Gastrocnemius medialis (tissue), 4 donors: ENCODE results near the gene FH. TPM values are rescaled to one million over a fixed set of nuclear protein-coding genes. Genes with fewer than 3 reads are reported as not detected.

Experiments used
- ATAC-seq, 2 donors: fragments of 150-250 bp; one replicate each; pipeline ENCODE4 v1.9.1; 2016
- DNase-seq, 2 donors: peaks; one replicate each; pipeline ENCODE4 v3.0.0-alpha.2; 2019
- H3K27ac ChIP-seq, 4 donors: fragments of 200-600 bp; sonication (generic); 1 replicate in 1 of 4; 2 replicates in 3 of 4; pipeline ENCODE4 v1.5.1; 2016 to 2018; ENCODE audit warnings: mild to moderate bottlenecking in 2 of 4, moderate library complexity in 1 of 4
- H3K27me3 ChIP-seq, 3 donors: fragments of 200-600 bp; sonication (generic) in 2 of 3; 1 replicate in 1 of 3; 2 replicates in 2 of 3; pipeline versions ENCODE4 v1.5.1 to v1.6.0; 2016 to 2019; ENCODE audit warnings: mild to moderate bottlenecking in 1 of 3, moderate library complexity in 1 of 3
- H3K36me3 ChIP-seq, 2 donors: fragments of 200-600 bp; sonication (generic) in 1 of 2; one replicate each; pipeline ENCODE4 v1.5.1; 2017 to 2018
- H3K4me1 ChIP-seq, 2 donors: fragments of 200-600 bp; sonication (generic) in 1 of 2; one replicate each; pipeline ENCODE4 v1.5.1; 2016 to 2017; ENCODE audit warnings: mild to moderate bottlenecking in 2 of 2
- H3K4me3 ChIP-seq, 4 donors: fragments of 200-600 bp; sonication (generic) in 3 of 4; 1 replicate in 1 of 4; 2 replicates in 3 of 4; pipeline ENCODE4 v1.5.1; 2016 to 2019; ENCODE audit warnings: mild to moderate bottlenecking in 2 of 4
- H3K9me3 ChIP-seq, 3 donors: fragments of 200-600 bp; sonication (generic) in 2 of 3; 1 replicate in 1 of 3; 2 replicates in 2 of 3; pipeline ENCODE4 v1.5.1; 2016 to 2019
- POLR2A ChIP-seq, 2 donors: fragments of 450-650 bp; IDR thresholded peaks; one replicate each; pipeline ENCODE4 v1.6.1; 2017; ENCODE audit warnings: antibody characterized with exemption in 2 of 2, mild to moderate bottlenecking in 2 of 2, moderate library complexity in 2 of 2
- in situ Hi-C, 4 donors: fragments of 200-750 bp; cut with MboI; loops; one replicate each; pipeline versions ENCODE4 v1.15.0 to v1.8.0; 2017; ENCODE audit warnings: low sequenced_read_pairs in 4 of 4
- intact Hi-C: fragments of 100-400 bp; cut with DNase I; formaldehyde crosslinking; loops from one replicate; pipeline ENCODE4 v1.15.1; 2023; ENCODE audit warnings: low total_unique reads
- total RNA-seq, 4 donors: library from RNA; depleted of rRNA; stranded (reverse); fragments of >200 nt; gene quantifications; one replicate each; pipeline versions ENCODE4 v1.1.0 to v1.2.3, GENCODE V29; 2016
- TF ChIP-seq, protein P1 (sequence below), 5 experiments: fragments of 450-650 bp in 3 of 5; fragments of 200-600 bp in 2 of 5; sonication (generic) in 2 of 5; IDR thresholded peaks in 4 of 5; conservative IDR thresholded peaks in 1 of 5; 1 replicate in 4 of 5; 2 replicates in 1 of 5; pipeline ENCODE4 v1.5.1; 2016 to 2019; ENCODE audit warnings: antibody characterized with exemption in 5 of 5, mild to moderate bottlenecking in 3 of 5, moderate library complexity in 3 of 5

FH gene
- total RNA-seq, 4 donors from 2014 or later: 93.0 to 166 (median 112) TPM

DNA sequence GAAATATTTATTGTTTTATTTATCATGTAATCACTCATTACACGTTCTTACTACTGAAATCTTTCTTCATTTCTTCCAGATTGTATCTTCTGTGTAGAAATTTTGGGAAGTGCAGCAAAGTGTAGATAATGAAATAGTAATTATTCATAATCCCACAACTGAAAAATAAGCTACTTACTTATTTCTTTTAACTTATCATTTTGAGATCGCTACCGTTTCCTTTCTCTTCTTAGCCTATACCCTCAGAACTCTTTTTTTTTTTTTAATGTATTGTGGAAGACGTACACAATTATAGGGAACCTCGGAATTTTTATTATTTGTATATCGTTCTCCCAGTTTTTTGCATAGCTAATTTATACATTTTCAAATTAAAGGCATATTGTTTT, 518 bp upstream of the FH start:
- H3K4me3 ChIP-seq: peak overlapping the region; percentile 80 to 92 (median 83)
- no peak for DNase-seq
- H3K9me3 ChIP-seq: no peaks in the 10 kb centered on the region
- peak overlapping the region; percentile 86 to 94 (median 93) for H3K27ac ChIP-seq
- intact Hi-C loops: no loop called here
- peaks cover 14 to 19% of the 10 kb centered on the region in 2 donors for H3K4me1 ChIP-seq
- no peak for ATAC-seq
- in situ Hi-C loops: loop anchor here in 2 of 4 donors (10.0 kb wide), 2 partner anchors 105 to 115 kb away; no protein-coding TSS in a partner anchor
- peaks cover 0 to 3% (median 0%) of the 10 kb centered on the region in 3 donors for H3K27me3 ChIP-seq
- TF ChIP-seq, protein P1, sequence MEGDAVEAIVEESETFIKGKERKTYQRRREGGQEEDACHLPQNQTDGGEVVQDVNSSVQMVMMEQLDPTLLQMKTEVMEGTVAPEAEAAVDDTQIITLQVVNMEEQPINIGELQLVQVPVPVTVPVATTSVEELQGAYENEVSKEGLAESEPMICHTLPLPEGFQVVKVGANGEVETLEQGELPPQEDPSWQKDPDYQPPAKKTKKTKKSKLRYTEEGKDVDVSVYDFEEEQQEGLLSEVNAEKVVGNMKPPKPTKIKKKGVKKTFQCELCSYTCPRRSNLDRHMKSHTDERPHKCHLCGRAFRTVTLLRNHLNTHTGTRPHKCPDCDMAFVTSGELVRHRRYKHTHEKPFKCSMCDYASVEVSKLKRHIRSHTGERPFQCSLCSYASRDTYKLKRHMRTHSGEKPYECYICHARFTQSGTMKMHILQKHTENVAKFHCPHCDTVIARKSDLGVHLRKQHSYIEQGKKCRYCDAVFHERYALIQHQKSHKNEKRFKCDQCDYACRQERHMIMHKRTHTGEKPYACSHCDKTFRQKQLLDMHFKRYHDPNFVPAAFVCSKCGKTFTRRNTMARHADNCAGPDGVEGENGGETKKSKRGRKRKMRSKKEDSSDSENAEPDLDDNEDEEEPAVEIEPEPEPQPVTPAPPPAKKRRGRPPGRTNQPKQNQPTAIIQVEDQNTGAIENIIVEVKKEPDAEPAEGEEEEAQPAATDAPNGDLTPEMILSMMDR (IDR thresholded peaks at IDR 0.05 in 4 of 5, conservative IDR thresholded peaks at IDR 0.05 in 1 of 5): no peak
- TF ChIP-seq POLR2A (IDR thresholded peaks at IDR 0.05): no peak
- H3K36me3 ChIP-seq: no peaks in the 10 kb centered on the region

DNA sequence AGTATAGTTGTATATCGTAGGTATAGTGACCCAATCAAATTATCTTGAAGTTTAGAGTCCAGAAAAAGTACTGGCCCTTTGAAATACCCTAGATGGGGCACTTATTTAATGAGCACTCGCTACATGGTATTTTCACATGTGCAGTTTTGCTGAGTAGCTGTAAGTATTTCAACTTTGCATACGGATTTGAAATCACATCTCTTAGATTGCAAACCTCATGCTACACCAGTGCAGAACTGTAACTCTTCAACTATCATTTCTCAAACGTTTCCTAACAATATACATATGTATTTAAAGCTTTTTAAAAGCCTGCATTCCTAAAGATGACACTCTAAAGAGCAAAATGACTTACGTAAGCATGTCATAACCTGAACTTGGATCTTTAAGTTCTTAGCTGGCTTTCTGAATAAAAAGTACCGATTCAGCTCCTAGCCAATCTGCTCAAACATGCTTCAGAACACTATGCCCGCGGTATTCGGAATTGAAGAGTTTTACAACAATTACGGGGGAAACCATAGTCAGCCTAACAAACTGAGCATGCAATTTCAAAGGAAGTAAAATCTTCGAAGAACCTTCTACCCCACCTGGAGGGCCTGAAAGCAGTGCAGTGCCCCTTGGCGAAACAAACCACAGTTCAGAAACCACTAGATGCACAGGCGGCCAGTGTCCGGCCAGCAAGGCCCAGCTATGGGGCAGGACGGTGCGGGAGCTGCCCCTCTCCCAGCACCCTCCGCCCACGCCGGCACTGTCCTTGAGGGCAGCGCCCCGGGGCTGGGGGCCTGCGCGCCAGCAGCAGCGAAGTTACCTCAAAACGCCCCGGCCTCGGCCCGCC, 863 bp downstream of the FH start:
- Histone ChIP-seq H3K27ac (peak overlapping the region; percentile 86 to 94 (median 93)), H3K27me3 (peaks cover 0 to 3% (median 0%) of the 10 kb centered on the region in 3 donors), H3K9me3 (no peaks in the 10 kb centered on the region), H3K36me3 (peaks cover 0 to under 1% of the 10 kb centered on the region in 2 donors), H3K4me3 (peak overlapping the region; percentile 80 to 92 (median 83)), H3K4me1 (peaks cover 14 to 19% of the 10 kb centered on the region in 2 donors)
- in situ Hi-C loops: no loop called here
- peak; percentile 18 for ATAC-seq
- intact Hi-C loops: loop anchor here (1.0 to 10.0 kb wide), 3 partner anchors 122 to 1726 kb away; partner anchors contain the start of genes CHML and OPN3
- peak in 1 of 2 donors; percentile 11 for DNase-seq
- TF ChIP-seq, protein P1 (IDR thresholded peaks at IDR 0.05 in 4 of 5, conservative IDR thresholded peaks at IDR 0.05 in 1 of 5): no peak
- no peak for TF ChIP-seq POLR2A (IDR thresholded peaks at IDR 0.05)

DNA sequence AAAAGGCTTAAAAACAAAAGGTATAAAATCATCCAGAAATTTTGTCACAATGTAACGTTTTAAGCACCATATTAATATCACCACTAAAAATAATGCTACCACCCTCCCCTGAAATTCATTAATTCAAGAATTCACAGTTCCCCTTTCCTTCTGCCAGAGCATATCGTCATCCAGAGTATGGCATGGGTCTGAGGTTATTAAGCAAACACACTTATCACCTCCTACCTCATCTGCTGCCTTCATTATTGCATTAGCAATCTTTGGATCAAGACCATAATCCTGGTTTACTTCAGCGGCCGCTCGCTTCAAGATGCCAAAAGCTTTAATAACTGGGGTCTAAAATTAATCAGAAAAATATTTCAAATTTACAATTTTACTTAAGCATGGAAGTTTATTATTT, 6.2 kb downstream of the FH start:
- Histone ChIP-seq H3K27ac (no peak overlapping the region), H3K27me3 (no peaks in the 10 kb centered on the region), H3K4me1 (peaks cover 9 to 14% of the 10 kb centered on the region in 2 donors), H3K36me3 (peaks cover 0 to 27% of the 10 kb centered on the region in 2 donors), H3K4me3 (no peak overlapping the region), H3K9me3 (no peaks in the 10 kb centered on the region)
- DNase-seq (no peak), ATAC-seq (no peak)
- in situ Hi-C loops: no loop called here
- no peak for TF ChIP-seq POLR2A (IDR thresholded peaks at IDR 0.05)
- TF ChIP-seq, protein P1 (IDR thresholded peaks at IDR 0.05 in 4 of 5, conservative IDR thresholded peaks at IDR 0.05 in 1 of 5): no peak
- intact Hi-C loops: loop anchor here (10.0 kb wide), 1 partner anchor 1731 kb away; no protein-coding TSS in a partner anchor

DNA sequence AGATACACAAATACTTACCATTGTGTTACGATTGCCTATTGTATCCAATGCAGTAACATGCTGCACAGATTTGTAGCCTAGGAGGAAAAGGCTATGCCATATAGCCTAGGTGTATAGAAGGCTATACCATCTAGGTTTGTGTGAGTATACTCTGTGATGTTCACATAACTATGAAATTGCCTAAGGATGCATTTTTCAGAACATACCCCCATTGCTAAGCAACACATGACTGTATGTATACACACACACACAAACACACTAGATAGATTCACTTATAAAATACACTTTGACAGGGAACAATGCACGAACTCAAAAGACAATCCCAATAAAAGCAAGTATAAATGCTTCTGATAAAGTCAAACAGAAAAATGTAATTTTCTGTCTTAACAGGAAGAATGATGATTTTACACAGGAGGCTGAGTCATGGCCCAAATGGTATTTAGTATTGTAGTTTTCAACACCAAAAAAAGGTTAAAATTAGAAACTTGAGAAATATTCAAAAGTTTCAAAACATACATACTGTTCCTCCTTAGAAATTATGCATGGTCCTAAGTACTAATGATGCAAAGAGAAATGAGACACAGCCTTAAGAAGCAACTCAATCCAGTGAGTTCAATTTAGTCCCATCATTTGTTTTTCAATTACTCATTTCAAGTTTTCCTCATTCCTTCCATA, 12.2 kb downstream of the FH start:
- intact Hi-C loops: no loop called here
- in situ Hi-C loops: no loop called here
- TF ChIP-seq, protein P1 (IDR thresholded peaks at IDR 0.05 in 4 of 5, conservative IDR thresholded peaks at IDR 0.05 in 1 of 5): no peak
- TF ChIP-seq POLR2A (IDR thresholded peaks at IDR 0.05): no peak

More for the DNA sequence above, 12.2 kb downstream of the FH start:
- Histone ChIP-seq H3K4me3 (no peak overlapping the region), H3K27ac (no peak overlapping the region), H3K36me3 (peaks cover 0 to 60% of the 10 kb centered on the region in 2 donors), H3K4me1 (no peaks in the 10 kb centered on the region), H3K27me3 (no peaks in the 10 kb centered on the region), H3K9me3 (no peaks in the 10 kb centered on the region)
- DNase-seq (no peak), ATAC-seq (no peak)
